ENCODE data around the gene LCN15.

LCN15 gene

GRCh38 chr9:136710543-136710942 lies 53.8 kb downstream of the LCN15 start:
- Histone ChIP-seq H3K27me3 (ENCODE audit: low read length) (no peaks in the 10 kb centered on the region), H3K27ac (ENCODE audit: low read depth, low read length) (no peak overlapping the region), H3K9ac (ENCODE audit: low read length) (no peak overlapping the region)

More at GRCh38 chr9:136710543-136710942, 53.8 kb downstream of the LCN15 start:
- H3K4me2 ChIP-seq (ENCODE audit: low read depth, low read length, poor library complexity, severe bottlenecking) = no peak overlapping the region
- H3K9me3 ChIP-seq (ENCODE audit: insufficient read depth, low read length) = no peaks in the 10 kb centered on the region
- no peaks in the 10 kb centered on the region for H4K20me1 ChIP-seq (ENCODE audit: low read depth, low read length)
- TF ChIP-seq, protein P1, sequence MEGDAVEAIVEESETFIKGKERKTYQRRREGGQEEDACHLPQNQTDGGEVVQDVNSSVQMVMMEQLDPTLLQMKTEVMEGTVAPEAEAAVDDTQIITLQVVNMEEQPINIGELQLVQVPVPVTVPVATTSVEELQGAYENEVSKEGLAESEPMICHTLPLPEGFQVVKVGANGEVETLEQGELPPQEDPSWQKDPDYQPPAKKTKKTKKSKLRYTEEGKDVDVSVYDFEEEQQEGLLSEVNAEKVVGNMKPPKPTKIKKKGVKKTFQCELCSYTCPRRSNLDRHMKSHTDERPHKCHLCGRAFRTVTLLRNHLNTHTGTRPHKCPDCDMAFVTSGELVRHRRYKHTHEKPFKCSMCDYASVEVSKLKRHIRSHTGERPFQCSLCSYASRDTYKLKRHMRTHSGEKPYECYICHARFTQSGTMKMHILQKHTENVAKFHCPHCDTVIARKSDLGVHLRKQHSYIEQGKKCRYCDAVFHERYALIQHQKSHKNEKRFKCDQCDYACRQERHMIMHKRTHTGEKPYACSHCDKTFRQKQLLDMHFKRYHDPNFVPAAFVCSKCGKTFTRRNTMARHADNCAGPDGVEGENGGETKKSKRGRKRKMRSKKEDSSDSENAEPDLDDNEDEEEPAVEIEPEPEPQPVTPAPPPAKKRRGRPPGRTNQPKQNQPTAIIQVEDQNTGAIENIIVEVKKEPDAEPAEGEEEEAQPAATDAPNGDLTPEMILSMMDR (IDR thresholded peaks at IDR 0.05; ENCODE audit: insufficient read depth, low read length, poor library complexity, severe bottlenecking) = no peak
- TF ChIP-seq EZH2phosphoT487 (conservative IDR thresholded peaks at IDR 0.05; ENCODE audit: low read length) = no peak
- H3K9me2 ChIP-seq (replicated peaks; ENCODE audit: insufficient read depth, low read length) = no peaks in the 10 kb centered on the region
- H3K79me2 ChIP-seq (ENCODE audit: insufficient read depth, low read length) = no peaks in the 10 kb centered on the region
- no peak overlapping the region for H3K4me3 ChIP-seq (ENCODE audit: insufficient read depth, low read length, poor library complexity, severe bottlenecking)
- no peaks in the 10 kb centered on the region for H3F3A ChIP-seq (ENCODE audit: insufficient read depth)
- H3K36me3 ChIP-seq (ENCODE audit: low read length) = no peaks in the 10 kb centered on the region
- no peak overlapping the region for H2AFZ ChIP-seq (ENCODE audit: low read depth, low read length, severe bottlenecking)
